Esophagus squamous epithelium (tissue), 4 donors: ENCODE measurements around the gene RPN2.

Experiments
- POLR2A ChIP-seq, 4 donors: fragments of 450-650 bp; IDR thresholded peaks; one replicate each; pipeline ENCODE4 v1.6.1; 2017; ENCODE audit warnings: antibody characterized with exemption in 4 of 4, mild to moderate bottlenecking in 4 of 4, moderate library complexity in 3 of 4
- TF ChIP-seq, protein P1 (sequence below), 6 experiments: fragments of 450-650 bp in 4 of 6; fragments of 200-600 bp in 2 of 6; sonication (generic) in 2 of 6; IDR thresholded peaks; one replicate each; pipeline ENCODE4 v1.5.1; 2016 to 2019; ENCODE audit warnings: antibody characterized with exemption in 6 of 6, mild to moderate bottlenecking in 4 of 6, moderate library complexity in 4 of 6

DNA sequence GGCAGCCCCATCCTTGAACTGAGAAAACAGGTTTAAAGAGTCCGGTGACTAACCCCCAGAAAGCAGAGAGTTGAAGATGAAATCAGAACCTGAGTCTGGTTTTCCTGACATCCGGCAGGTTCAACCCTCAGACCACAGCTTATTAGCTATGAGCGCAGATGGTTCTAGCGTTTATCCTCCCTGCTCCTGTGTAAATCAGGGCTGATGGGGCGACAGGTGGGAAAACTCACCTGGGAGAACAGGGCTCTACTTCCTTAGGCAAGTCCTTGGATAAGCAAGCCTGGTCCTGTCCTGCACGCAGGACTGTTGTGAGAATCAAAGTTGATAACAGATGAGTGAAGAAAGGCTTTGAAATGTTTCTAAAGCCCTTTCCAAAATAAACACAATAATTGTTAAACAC, 51.1 kb downstream of the RPN2 start:
- TF ChIP-seq POLR2A (IDR thresholded peaks at IDR 0.05), result no peak
- TF ChIP-seq, protein P1, sequence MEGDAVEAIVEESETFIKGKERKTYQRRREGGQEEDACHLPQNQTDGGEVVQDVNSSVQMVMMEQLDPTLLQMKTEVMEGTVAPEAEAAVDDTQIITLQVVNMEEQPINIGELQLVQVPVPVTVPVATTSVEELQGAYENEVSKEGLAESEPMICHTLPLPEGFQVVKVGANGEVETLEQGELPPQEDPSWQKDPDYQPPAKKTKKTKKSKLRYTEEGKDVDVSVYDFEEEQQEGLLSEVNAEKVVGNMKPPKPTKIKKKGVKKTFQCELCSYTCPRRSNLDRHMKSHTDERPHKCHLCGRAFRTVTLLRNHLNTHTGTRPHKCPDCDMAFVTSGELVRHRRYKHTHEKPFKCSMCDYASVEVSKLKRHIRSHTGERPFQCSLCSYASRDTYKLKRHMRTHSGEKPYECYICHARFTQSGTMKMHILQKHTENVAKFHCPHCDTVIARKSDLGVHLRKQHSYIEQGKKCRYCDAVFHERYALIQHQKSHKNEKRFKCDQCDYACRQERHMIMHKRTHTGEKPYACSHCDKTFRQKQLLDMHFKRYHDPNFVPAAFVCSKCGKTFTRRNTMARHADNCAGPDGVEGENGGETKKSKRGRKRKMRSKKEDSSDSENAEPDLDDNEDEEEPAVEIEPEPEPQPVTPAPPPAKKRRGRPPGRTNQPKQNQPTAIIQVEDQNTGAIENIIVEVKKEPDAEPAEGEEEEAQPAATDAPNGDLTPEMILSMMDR (IDR thresholded peaks at IDR 0.05), result no peak
